Measurements from ENCODE around the gene MAP6. TPM values are rescaled to one million over a fixed set of nuclear protein-coding genes. Genes with fewer than 3 reads are reported as not detected.

The MAP6 gene
- total and polyA plus RNA-seq, 9 of the 15 experiments (the other 6 are each of a cell fraction or from before 2014, with no cell fraction given), result not detected

DNA sequence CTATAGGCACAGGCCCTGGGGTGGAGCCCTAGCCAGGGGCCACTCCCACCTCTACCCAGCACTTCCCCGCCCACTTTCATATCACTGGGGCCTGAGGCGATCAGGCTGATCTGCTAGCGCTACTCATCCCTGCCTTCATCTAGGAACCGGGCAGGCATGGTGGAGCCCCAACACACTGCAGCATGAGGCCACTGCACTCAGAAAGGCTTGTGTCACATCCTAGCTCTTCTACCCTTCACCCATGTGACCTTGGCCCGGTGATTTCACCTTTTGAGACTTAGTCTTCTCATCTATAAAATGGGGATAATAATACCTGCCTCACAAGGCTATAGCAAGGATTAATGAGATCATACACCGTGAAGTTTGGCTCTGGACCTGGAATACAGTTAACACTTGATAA lies 125.0 kb downstream of the MAP6 start (continued):
- TF ChIP-seq, protein P1, sequence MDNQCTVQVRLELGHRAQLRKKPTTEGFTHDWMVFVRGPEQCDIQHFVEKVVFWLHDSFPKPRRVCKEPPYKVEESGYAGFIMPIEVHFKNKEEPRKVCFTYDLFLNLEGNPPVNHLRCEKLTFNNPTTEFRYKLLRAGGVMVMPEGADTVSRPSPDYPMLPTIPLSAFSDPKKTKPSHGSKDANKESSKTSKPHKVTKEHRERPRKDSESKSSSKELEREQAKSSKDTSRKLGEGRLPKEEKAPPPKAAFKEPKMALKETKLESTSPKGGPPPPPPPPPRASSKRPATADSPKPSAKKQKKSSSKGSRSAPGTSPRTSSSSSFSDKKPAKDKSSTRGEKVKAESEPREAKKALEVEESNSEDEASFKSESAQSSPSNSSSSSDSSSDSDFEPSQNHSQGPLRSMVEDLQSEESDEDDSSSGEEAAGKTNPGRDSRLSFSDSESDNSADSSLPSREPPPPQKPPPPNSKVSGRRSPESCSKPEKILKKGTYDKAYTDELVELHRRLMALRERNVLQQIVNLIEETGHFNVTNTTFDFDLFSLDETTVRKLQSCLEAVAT (IDR thresholded peaks at IDR 0.05), result peak in 1 of 2 experiments; percentile 74; a peak in 2 of 4 replicates
- TF ChIP-seq ZNF174 (CRISPR knock-in tag; IDR thresholded peaks at IDR 0.05) (no peak), SMARCA5 (IDR thresholded peaks at IDR 0.05) (peak; percentile 94), KLF13 (tag; IDR thresholded peaks at IDR 0.05; ENCODE audit: borderline replicate concordance, low read depth) (no peak), POLR2AphosphoS2 (IDR thresholded peaks at IDR 0.05; ENCODE audit: low read length) (no peak), RCOR1 (IDR thresholded peaks at IDR 0.05; ENCODE audit: borderline replicate concordance in 1 of 2, low read depth in 2 of 2, low read length in 2 of 2) (peak; percentile 39 to 84; a peak in 2 of 4 replicates), DACH1 (IDR thresholded peaks at IDR 0.05; ENCODE audit: partially characterized antibody) (peak; percentile 11), MXI1 (IDR thresholded peaks at IDR 0.05; ENCODE audit: low read depth, low read length) (no peak), PHF21A (IDR thresholded peaks at IDR 0.05; ENCODE audit: borderline replicate concordance, low read depth) (no peak), POLR3A (IDR thresholded peaks at IDR 0.05; ENCODE audit: borderline replicate concordance, extremely low read depth, insufficient read depth, insufficient read length) (no peak), ZNF239 (CRISPR knock-in tag; IDR thresholded peaks at IDR 0.05) (no peak), HNRNPUL1 (IDR thresholded peaks at IDR 0.05; ENCODE audit: low read length) (no peak), CXXC5 (CRISPR knock-in tag; IDR thresholded peaks at IDR 0.05) (no peak), ETS2 (tag; IDR thresholded peaks at IDR 0.05; ENCODE audit: borderline replicate concordance, poor library complexity, severe bottlenecking) (no peak), SMARCB1 (IDR thresholded peaks at IDR 0.05; ENCODE audit: insufficient read length, low read depth) (no peak), ADNP (tag; IDR thresholded peaks at IDR 0.05) (peak; percentile 96), RBBP5 (IDR thresholded peaks at IDR 0.05; ENCODE audit: borderline replicate concordance, insufficient read depth, low read length, poor library complexity, severe bottlenecking) (peak; percentile 18), ESRRB (CRISPR knock-in tag; IDR thresholded peaks at IDR 0.05; ENCODE audit: borderline replicate concordance) (no peak)
- TF ChIP-seq, protein P2, sequence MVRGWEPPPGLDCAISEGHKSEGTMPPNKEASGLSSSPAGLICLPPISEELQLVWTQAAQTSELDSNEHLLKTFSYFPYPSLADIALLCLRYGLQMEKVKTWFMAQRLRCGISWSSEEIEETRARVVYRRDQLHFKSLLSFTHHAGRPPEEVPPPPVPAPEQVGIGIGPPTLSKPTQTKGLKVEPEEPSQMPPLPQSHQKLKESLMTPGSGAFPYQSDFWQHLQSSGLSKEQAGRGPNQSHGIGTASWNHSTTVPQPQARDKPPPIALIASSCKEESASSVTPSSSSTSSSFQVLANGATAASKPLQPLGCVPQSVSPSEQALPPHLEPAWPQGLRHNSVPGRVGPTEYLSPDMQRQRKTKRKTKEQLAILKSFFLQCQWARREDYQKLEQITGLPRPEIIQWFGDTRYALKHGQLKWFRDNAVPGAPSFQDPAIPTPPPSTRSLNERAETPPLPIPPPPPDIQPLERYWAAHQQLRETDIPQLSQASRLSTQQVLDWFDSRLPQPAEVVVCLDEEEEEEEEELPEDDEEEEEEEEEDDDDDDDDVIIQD (CRISPR knock-in tag; IDR thresholded peaks at IDR 0.05), result no peak
- TF ChIP-seq, protein P3, sequence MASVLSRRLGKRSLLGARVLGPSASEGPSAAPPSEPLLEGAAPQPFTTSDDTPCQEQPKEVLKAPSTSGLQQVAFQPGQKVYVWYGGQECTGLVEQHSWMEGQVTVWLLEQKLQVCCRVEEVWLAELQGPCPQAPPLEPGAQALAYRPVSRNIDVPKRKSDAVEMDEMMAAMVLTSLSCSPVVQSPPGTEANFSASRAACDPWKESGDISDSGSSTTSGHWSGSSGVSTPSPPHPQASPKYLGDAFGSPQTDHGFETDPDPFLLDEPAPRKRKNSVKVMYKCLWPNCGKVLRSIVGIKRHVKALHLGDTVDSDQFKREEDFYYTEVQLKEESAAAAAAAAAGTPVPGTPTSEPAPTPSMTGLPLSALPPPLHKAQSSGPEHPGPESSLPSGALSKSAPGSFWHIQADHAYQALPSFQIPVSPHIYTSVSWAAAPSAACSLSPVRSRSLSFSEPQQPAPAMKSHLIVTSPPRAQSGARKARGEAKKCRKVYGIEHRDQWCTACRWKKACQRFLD (CRISPR knock-in tag; IDR thresholded peaks at IDR 0.05), result no peak
- TF ChIP-seq, protein P4, sequence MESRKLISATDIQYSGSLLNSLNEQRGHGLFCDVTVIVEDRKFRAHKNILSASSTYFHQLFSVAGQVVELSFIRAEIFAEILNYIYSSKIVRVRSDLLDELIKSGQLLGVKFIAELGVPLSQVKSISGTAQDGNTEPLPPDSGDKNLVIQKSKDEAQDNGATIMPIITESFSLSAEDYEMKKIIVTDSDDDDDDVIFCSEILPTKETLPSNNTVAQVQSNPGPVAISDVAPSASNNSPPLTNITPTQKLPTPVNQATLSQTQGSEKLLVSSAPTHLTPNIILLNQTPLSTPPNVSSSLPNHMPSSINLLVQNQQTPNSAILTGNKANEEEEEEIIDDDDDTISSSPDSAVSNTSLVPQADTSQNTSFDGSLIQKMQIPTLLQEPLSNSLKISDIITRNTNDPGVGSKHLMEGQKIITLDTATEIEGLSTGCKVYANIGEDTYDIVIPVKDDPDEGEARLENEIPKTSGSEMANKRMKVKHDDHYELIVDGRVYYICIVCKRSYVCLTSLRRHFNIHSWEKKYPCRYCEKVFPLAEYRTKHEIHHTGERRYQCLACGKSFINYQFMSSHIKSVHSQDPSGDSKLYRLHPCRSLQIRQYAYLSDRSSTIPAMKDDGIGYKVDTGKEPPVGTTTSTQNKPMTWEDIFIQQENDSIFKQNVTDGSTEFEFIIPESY (CRISPR knock-in tag; IDR thresholded peaks at IDR 0.05), result peak; percentile 60; the same call in 1 of the 2 replicates

Data from K562 (cell line).